ENCODE data around the gene EDEM3.

The EDEM3 gene

DNA sequence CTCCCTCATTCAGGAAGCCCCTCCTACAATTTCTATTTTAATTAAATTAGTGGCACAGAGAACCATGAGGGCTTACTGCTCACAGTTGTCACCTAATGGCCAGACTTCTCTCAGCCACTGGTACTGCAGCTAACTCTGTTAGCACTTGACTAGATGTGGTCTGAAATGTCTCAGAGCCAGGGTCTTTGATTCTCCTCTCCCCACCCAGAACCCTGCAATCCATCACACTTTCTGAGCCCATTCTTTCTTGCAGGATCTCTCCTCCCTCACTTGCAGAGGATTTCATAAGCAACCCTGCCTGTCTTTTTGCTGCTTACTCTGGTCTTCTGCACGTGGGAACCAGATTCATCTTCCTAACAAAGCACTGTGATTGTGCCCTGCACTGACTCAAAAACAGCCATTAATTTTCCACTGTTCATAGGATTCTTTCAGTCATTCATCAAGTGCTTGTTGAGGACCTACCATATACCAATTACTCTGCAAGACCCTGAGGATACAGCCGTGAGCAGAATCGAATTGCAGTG, 108.4 kb downstream of the EDEM3 start:
- Mint-ChIP-seq H3K27ac (no peak overlapping the region), H3K36me3 (ENCODE audit: low read depth) (no peaks in the 10 kb centered on the region), H3K4me3 (no peak overlapping the region), H3K9me3 (no peaks in the 10 kb centered on the region), H3K4me1 (ENCODE audit: low read depth) (peaks cover 29% of the 10 kb centered on the region), H3K27me3 (no peaks in the 10 kb centered on the region)
- intact Hi-C loops (cut with micrococcal nuclease), result no loop called here

- intact Hi-C loops (cut with micrococcal nuclease), result no loop called here
- H3K27me3 Mint-ChIP-seq, result no peaks in the 10 kb centered on the region
- no peak overlapping the region for H3K27ac Mint-ChIP-seq
- no peak overlapping the region for H3K4me3 Mint-ChIP-seq
- H3K4me1 Mint-ChIP-seq (ENCODE audit: low read depth), result peaks cover 20% of the 10 kb centered on the region
- no peaks in the 10 kb centered on the region for H3K9me3 Mint-ChIP-seq
- H3K36me3 Mint-ChIP-seq (ENCODE audit: low read depth), result no peaks in the 10 kb centered on the region
Observed at GRCh38 chr1:184644771-184645170, 109.9 kb downstream of the EDEM3 start.

- intact Hi-C loops (cut with micrococcal nuclease), result no loop called here
- H3K9me3 Mint-ChIP-seq, result no peaks in the 10 kb centered on the region
- no peaks in the 10 kb centered on the region for H3K27me3 Mint-ChIP-seq
- H3K27ac Mint-ChIP-seq, result no peak overlapping the region
- H3K4me3 Mint-ChIP-seq, result no peak overlapping the region
- H3K36me3 Mint-ChIP-seq (ENCODE audit: low read depth), result no peaks in the 10 kb centered on the region
- H3K4me1 Mint-ChIP-seq (ENCODE audit: low read depth), result peaks cover 9% of the 10 kb centered on the region
Observed at GRCh38 chr1:184643661-184644060, 111.0 kb downstream of the EDEM3 start.

DNA sequence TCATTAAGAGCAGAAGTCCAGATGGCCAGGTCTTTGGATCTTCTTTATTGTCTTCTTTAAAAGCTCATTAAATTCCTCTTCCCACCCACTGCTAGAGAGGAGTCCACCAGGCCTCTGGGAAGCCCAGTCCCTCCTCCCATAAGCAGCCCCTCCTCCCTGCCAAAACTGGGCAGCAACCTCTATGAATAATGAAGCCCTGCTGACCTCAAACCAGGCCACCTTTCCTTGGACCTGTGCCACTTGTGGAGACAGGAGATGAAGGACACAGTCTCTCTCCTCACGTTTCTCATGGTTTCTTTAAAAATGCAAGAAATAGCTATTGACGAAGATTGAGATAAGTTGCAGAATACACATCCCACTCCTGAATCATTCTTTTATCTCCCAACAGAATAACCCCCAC, 112.8 kb downstream of the EDEM3 start:
- Mint-ChIP-seq H3K36me3 (ENCODE audit: low read depth) (no peaks in the 10 kb centered on the region), H3K27me3 (no peaks in the 10 kb centered on the region), H3K27ac (no peak overlapping the region), H3K9me3 (no peaks in the 10 kb centered on the region), H3K4me1 (ENCODE audit: low read depth) (peaks cover 14% of the 10 kb centered on the region), H3K4me3 (no peak overlapping the region)
- intact Hi-C loops (cut with micrococcal nuclease), result no loop called here

DNA sequence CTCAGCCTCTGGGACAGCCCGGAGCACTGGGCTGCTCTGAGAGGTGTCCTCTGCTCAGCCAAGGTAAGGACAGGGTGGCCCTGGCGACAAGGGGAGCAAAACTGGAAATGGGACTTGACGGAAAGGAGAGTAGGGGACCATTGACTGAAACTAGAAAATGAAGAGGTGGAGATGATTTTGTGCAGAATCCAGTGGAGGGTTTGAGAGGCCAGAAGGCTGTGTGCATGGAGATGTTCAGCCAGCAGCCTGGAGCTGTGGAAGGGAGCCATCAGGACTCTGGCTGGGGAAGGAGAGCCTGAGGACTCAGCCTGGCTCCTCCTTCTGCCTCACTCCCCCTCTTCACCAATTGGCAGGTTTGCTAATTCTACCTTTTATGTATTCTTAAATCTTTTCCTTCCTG, 114.2 kb downstream of the EDEM3 start:
- no peaks in the 10 kb centered on the region for H3K9me3 Mint-ChIP-seq
- no peaks in the 10 kb centered on the region for H3K27me3 Mint-ChIP-seq
- H3K4me3 Mint-ChIP-seq, result no peak overlapping the region
- H3K27ac Mint-ChIP-seq, result no peak overlapping the region
- intact Hi-C loops (cut with micrococcal nuclease), result no loop called here
- H3K36me3 Mint-ChIP-seq (ENCODE audit: low read depth), result no peaks in the 10 kb centered on the region
- H3K4me1 Mint-ChIP-seq (ENCODE audit: low read depth), result peaks cover 14% of the 10 kb centered on the region

Measured in dendritic cell treated with granulocyte-macrophage colony-stimulating factor and Interleukin-4, amounts not matched to agents 40 ng/mL and 50 ng/mL, for 4 days (primary cell).